WTC11 (cell line): ENCODE results near the gene TP53I3. TPM values are rescaled to one million over a fixed set of nuclear protein-coding genes. Genes with fewer than 3 reads are reported as not detected.

Experiments
- CBFB ChIP-seq: sonication (generic); formaldehyde crosslinking; IDR thresholded peaks from 2 replicates; pipeline ENCODE4 v1.8.1; 2022; ENCODE audit warnings: mild to moderate bottlenecking, low read depth, missing genetic modification reagents
- ELF4 ChIP-seq: sonication (generic); formaldehyde crosslinking; IDR thresholded peaks from 2 replicates; pipeline ENCODE4 v1.8.1; 2022; ENCODE audit warnings: low read depth, mild to moderate bottlenecking, moderate library complexity, missing genetic modification reagents
- EMX1 ChIP-seq: fragments of 250-450 bp; sonication (Bioruptor Pico); IDR thresholded peaks from 2 replicates; pipeline ENCODE4 v1.8.0; 2021; ENCODE audit warnings: mild to moderate bottlenecking
- ESRRA ChIP-seq: sonication (generic); formaldehyde crosslinking; IDR thresholded peaks from 2 replicates; pipeline ENCODE4 v1.8.1; 2022; ENCODE audit warnings: mild to moderate bottlenecking, missing genetic modification reagents, borderline replicate concordance
- FOXJ3 ChIP-seq: sonication (generic); formaldehyde crosslinking; IDR thresholded peaks from 2 replicates; pipeline ENCODE4 v1.9.0; 2021; ENCODE audit warnings: missing genetic modification reagents, mild to moderate bottlenecking, borderline replicate concordance
- JAZF1 ChIP-seq: fragments of 250-450 bp; sonication (Bioruptor Pico); IDR thresholded peaks from 2 replicates; pipeline ENCODE4 v1.9.0; 2021; ENCODE audit warnings: moderate library complexity, mild to moderate bottlenecking, inconsistent platforms
- MYBL2 ChIP-seq: sonication (generic); formaldehyde crosslinking; IDR thresholded peaks from 2 replicates; pipeline ENCODE4 v1.8.1; 2023; ENCODE audit warnings: mild to moderate bottlenecking, moderate library complexity, missing genetic modification reagents
- NFATC4 ChIP-seq: fragments of 250-450 bp; sonication (Bioruptor Pico); IDR thresholded peaks from 2 replicates; pipeline ENCODE4 v1.9.0; 2021; ENCODE audit warnings: mild to moderate bottlenecking
- NR2C2 ChIP-seq: sonication (generic); formaldehyde crosslinking; IDR thresholded peaks from 2 replicates; pipeline ENCODE4 v1.8.0; 2022; ENCODE audit warnings: mild to moderate bottlenecking, missing genetic modification reagents
- OVOL2 ChIP-seq: fragments of 250-450 bp; sonication (Bioruptor Pico); IDR thresholded peaks from 2 replicates; pipeline ENCODE4 v1.9.0; 2021; ENCODE audit warnings: mild to moderate bottlenecking, borderline replicate concordance
- RORB ChIP-seq: fragments of 250-450 bp; sonication (Bioruptor Pico); IDR thresholded peaks from 2 replicates; pipeline ENCODE4 v1.9.0; 2021; ENCODE audit warnings: mild to moderate bottlenecking
- SMAD3 ChIP-seq: sonication (generic); formaldehyde crosslinking; IDR thresholded peaks from 2 replicates; pipeline ENCODE4 v1.8.0; 2022; ENCODE audit warnings: missing genetic modification reagents, mild to moderate bottlenecking, borderline replicate concordance
- SMAD4 ChIP-seq: sonication (generic); formaldehyde crosslinking; IDR thresholded peaks from 2 replicates; pipeline ENCODE4 v1.8.0; 2022; ENCODE audit warnings: mild to moderate bottlenecking, missing genetic modification reagents
- TEAD4 ChIP-seq: sonication (generic); formaldehyde crosslinking; IDR thresholded peaks from 2 replicates; pipeline ENCODE4 v1.8.0; 2022; ENCODE audit warnings: mild to moderate bottlenecking, missing genetic modification reagents
- TP53 ChIP-seq: sonication (generic); formaldehyde crosslinking; IDR thresholded peaks from 2 replicates; pipeline ENCODE4 v1.8.1; 2023; ENCODE audit warnings: mild to moderate bottlenecking, missing genetic modification reagents
- ZNF121 ChIP-seq: sonication (generic); formaldehyde crosslinking; IDR thresholded peaks from 2 replicates; pipeline ENCODE4 v1.8.0; 2023; ENCODE audit warnings: missing genetic modification reagents
- ZNF263 ChIP-seq: sonication (generic); formaldehyde crosslinking; IDR thresholded peaks from 2 replicates; pipeline ENCODE4 v1.8.1; 2022; ENCODE audit warnings: low read depth, mild to moderate bottlenecking, moderate library complexity, missing genetic modification reagents
- ZNF396 ChIP-seq: fragments of 250-450 bp; sonication (Bioruptor Pico); IDR thresholded peaks from 2 replicates; pipeline ENCODE4 v1.8.0; 2021; ENCODE audit warnings: mild to moderate bottlenecking, moderate library complexity, borderline replicate concordance
- total RNA-seq: library from RNA; stranded (reverse); gene quantifications from 3 replicates; pipeline ENCODE4 v1.2.3, GENCODE V29; 2021
- TF ChIP-seq, protein P1 (sequence below): sonication (generic); formaldehyde crosslinking; IDR thresholded peaks from 2 replicates; pipeline ENCODE4 v1.8.1; 2023; ENCODE audit warnings: mild to moderate bottlenecking, missing genetic modification reagents, moderate library complexity
- TF ChIP-seq, protein P2 (sequence below): sonication (generic); formaldehyde crosslinking; IDR thresholded peaks from 2 replicates; pipeline ENCODE4 v1.8.0; 2023; ENCODE audit warnings: missing genetic modification reagents
- TF ChIP-seq, protein P3 (sequence below): sonication (generic); formaldehyde crosslinking; IDR thresholded peaks from 2 replicates; pipeline ENCODE4 v1.8.0; 2022; ENCODE audit warnings: mild to moderate bottlenecking, missing genetic modification reagents
- TF ChIP-seq, protein P4 (sequence below): sonication (generic); formaldehyde crosslinking; IDR thresholded peaks from 2 replicates; pipeline ENCODE4 v1.8.1; 2023; ENCODE audit warnings: mild to moderate bottlenecking, missing genetic modification reagents
- TF ChIP-seq, protein P5 (sequence below): sonication (generic); formaldehyde crosslinking; conservative IDR thresholded peaks from 2 replicates; pipeline ENCODE4 v1.8.1; 2023; ENCODE audit warnings: mild to moderate bottlenecking, low read depth, missing genetic modification reagents, moderate library complexity
- TF ChIP-seq, protein P6 (sequence below): sonication (generic); formaldehyde crosslinking; IDR thresholded peaks from 2 replicates; pipeline ENCODE4 v1.8.1; 2022; ENCODE audit warnings: mild to moderate bottlenecking, moderate library complexity, missing genetic modification reagents
- TF ChIP-seq, protein P7 (sequence below): fragments of 250-450 bp; sonication (Bioruptor Pico); IDR thresholded peaks from 2 replicates; pipeline ENCODE4 v1.9.0; 2021; ENCODE audit warnings: moderate library complexity, mild to moderate bottlenecking, inconsistent platforms, borderline replicate concordance
- TF ChIP-seq, protein P8 (sequence below): fragments of 250-450 bp; sonication (Bioruptor Pico); IDR thresholded peaks from 2 replicates; pipeline ENCODE4 v1.9.0; 2021; ENCODE audit warnings: mild to moderate bottlenecking
- TF ChIP-seq, protein P9 (sequence below): sonication (generic); formaldehyde crosslinking; IDR thresholded peaks from 2 replicates; pipeline ENCODE4 v1.8.1; 2022; ENCODE audit warnings: mild to moderate bottlenecking, missing genetic modification reagents, moderate library complexity, borderline replicate concordance

Gene TP53I3
- total RNA-seq, 1 experiment from 2014 or later = 32.9 TPM

DNA sequence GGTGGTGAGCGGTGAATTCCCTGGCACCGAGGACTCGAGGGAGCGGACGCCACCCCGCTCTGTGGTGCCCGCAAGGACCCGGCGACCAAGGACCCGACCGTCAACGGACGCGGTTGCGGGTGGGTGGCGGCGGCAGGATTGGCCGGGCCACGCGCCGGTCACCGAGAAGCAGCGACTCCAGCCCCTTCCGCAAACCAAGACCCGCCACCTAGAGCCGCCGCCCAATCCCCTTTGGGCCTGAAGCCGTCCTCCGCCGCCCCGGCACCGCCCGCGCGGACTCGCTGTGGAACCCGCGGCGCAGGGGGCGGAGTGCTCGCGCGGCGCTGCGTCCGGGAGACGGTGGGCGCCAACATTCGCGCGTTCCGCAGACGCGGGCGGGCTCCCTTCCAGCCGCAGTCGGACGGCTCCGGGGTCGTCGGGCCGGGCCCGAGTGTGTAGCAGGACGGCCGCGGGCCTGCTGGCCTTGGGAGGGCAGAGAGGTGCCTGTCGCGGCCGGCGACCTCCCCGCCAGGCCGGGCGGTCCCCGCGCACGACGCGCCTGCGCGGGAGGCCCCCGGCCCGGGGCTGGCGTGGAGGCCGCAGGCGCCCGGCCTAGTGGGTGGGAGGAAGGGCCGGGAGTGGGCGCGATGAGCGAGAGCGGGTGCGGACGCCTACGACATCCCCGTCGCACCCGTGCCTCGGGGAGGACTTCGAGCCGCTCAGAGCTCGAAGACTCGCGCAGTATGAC is 38.7 kb upstream of the TP53I3 start, which contains the start of the genes FAM228B and PFN4 (continued):
- TF ChIP-seq, protein P1, sequence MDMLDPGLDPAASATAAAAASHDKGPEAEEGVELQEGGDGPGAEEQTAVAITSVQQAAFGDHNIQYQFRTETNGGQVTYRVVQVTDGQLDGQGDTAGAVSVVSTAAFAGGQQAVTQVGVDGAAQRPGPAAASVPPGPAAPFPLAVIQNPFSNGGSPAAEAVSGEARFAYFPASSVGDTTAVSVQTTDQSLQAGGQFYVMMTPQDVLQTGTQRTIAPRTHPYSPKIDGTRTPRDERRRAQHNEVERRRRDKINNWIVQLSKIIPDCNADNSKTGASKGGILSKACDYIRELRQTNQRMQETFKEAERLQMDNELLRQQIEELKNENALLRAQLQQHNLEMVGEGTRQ (CRISPR knock-in tag) = no peak; the same call in 1 of the 2 replicates
- TF ChIP-seq, protein P2, sequence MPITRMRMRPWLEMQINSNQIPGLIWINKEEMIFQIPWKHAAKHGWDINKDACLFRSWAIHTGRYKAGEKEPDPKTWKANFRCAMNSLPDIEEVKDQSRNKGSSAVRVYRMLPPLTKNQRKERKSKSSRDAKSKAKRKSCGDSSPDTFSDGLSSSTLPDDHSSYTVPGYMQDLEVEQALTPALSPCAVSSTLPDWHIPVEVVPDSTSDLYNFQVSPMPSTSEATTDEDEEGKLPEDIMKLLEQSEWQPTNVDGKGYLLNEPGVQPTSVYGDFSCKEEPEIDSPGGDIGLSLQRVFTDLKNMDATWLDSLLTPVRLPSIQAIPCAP (CRISPR knock-in tag) = peak; percentile 19; the same call in 1 of the 2 replicates
- TF ChIP-seq ESRRA (CRISPR knock-in tag) (0 out of 2 replicates have a peak, but pooled peaks have one; percentile 31), JAZF1 (CRISPR knock-in tag) (no peak), SMAD3 (CRISPR knock-in tag) (no peak), RORB (CRISPR knock-in tag) (no peak), OVOL2 (CRISPR knock-in tag) (no peak), ZNF121 (CRISPR knock-in tag) (no peak), NR2C2 (CRISPR knock-in tag) (peak; percentile 49), CBFB (CRISPR knock-in tag) (0 out of 2 replicates have a peak, but pooled peaks have one; percentile 8), SMAD4 (no peak), TP53 (CRISPR knock-in tag) (no peak), TEAD4 (no peak), EMX1 (no peak), ZNF263 (peak; percentile 51; the same call in 1 of the 2 replicates), MYBL2 (CRISPR knock-in tag) (peak; percentile 76; the same call in 1 of the 2 replicates), ZNF396 (CRISPR knock-in tag) (no peak), FOXJ3 (no peak), ELF4 (0 out of 2 replicates have a peak, but pooled peaks have one; percentile 42), NFATC4 (CRISPR knock-in tag) (no peak)
- TF ChIP-seq, protein P3, sequence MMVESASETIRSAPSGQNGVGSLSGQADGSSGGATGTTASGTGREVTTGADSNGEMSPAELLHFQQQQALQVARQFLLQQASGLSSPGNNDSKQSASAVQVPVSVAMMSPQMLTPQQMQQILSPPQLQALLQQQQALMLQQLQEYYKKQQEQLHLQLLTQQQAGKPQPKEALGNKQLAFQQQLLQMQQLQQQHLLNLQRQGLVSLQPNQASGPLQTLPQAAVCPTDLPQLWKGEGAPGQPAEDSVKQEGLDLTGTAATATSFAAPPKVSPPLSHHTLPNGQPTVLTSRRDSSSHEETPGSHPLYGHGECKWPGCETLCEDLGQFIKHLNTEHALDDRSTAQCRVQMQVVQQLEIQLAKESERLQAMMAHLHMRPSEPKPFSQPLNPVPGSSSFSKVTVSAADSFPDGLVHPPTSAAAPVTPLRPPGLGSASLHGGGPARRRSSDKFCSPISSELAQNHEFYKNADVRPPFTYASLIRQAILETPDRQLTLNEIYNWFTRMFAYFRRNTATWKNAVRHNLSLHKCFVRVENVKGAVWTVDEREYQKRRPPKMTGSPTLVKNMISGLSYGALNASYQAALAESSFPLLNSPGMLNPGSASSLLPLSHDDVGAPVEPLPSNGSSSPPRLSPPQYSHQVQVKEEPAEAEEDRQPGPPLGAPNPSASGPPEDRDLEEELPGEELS (CRISPR knock-in tag) = peak; percentile 76; the same call in 1 of the 2 replicates
- TF ChIP-seq, protein P4, sequence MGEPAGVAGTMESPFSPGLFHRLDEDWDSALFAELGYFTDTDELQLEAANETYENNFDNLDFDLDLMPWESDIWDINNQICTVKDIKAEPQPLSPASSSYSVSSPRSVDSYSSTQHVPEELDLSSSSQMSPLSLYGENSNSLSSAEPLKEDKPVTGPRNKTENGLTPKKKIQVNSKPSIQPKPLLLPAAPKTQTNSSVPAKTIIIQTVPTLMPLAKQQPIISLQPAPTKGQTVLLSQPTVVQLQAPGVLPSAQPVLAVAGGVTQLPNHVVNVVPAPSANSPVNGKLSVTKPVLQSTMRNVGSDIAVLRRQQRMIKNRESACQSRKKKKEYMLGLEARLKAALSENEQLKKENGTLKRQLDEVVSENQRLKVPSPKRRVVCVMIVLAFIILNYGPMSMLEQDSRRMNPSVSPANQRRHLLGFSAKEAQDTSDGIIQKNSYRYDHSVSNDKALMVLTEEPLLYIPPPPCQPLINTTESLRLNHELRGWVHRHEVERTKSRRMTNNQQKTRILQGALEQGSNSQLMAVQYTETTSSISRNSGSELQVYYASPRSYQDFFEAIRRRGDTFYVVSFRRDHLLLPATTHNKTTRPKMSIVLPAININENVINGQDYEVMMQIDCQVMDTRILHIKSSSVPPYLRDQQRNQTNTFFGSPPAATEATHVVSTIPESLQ (CRISPR knock-in tag) = no peak
- TF ChIP-seq, protein P5, sequence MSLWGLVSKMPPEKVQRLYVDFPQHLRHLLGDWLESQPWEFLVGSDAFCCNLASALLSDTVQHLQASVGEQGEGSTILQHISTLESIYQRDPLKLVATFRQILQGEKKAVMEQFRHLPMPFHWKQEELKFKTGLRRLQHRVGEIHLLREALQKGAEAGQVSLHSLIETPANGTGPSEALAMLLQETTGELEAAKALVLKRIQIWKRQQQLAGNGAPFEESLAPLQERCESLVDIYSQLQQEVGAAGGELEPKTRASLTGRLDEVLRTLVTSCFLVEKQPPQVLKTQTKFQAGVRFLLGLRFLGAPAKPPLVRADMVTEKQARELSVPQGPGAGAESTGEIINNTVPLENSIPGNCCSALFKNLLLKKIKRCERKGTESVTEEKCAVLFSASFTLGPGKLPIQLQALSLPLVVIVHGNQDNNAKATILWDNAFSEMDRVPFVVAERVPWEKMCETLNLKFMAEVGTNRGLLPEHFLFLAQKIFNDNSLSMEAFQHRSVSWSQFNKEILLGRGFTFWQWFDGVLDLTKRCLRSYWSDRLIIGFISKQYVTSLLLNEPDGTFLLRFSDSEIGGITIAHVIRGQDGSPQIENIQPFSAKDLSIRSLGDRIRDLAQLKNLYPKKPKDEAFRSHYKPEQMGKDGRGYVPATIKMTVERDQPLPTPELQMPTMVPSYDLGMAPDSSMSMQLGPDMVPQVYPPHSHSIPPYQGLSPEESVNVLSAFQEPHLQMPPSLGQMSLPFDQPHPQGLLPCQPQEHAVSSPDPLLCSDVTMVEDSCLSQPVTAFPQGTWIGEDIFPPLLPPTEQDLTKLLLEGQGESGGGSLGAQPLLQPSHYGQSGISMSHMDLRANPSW (CRISPR knock-in tag) = no peak; the same call in 1 of the 2 replicates
- TF ChIP-seq, protein P6, sequence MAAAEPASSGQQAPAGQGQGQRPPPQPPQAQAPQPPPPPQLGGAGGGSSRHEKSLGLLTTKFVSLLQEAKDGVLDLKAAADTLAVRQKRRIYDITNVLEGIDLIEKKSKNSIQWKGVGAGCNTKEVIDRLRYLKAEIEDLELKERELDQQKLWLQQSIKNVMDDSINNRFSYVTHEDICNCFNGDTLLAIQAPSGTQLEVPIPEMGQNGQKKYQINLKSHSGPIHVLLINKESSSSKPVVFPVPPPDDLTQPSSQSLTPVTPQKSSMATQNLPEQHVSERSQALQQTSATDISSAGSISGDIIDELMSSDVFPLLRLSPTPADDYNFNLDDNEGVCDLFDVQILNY (CRISPR knock-in tag) = peak; percentile 93
- TF ChIP-seq, protein P7, sequence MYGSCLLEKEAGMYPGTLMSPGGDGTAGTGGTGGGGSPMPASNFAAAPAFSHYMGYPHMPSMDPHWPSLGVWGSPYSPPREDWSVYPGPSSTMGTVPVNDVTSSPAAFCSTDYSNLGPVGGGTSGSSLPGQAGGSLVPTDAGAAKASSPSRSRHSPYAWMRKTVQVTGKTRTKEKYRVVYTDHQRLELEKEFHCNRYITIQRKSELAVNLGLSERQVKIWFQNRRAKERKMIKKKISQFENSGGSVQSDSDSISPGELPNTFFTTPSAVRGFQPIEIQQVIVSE (CRISPR knock-in tag) = no peak
- TF ChIP-seq, protein P8, sequence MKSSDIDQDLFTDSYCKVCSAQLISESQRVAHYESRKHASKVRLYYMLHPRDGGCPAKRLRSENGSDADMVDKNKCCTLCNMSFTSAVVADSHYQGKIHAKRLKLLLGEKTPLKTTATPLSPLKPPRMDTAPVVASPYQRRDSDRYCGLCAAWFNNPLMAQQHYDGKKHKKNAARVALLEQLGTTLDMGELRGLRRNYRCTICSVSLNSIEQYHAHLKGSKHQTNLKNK (CRISPR knock-in tag) = no peak
- TF ChIP-seq, protein P9, sequence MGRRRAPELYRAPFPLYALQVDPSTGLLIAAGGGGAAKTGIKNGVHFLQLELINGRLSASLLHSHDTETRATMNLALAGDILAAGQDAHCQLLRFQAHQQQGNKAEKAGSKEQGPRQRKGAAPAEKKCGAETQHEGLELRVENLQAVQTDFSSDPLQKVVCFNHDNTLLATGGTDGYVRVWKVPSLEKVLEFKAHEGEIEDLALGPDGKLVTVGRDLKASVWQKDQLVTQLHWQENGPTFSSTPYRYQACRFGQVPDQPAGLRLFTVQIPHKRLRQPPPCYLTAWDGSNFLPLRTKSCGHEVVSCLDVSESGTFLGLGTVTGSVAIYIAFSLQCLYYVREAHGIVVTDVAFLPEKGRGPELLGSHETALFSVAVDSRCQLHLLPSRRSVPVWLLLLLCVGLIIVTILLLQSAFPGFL (CRISPR knock-in tag) = no peak
